Kasumi-1 (cell line): ENCODE measurements around the gene PLS1.
"Not testable (repeated sequence)": the region's sequence is repeated elsewhere in the genome, so short reads cannot be mapped to it uniquely, and the experiment has no call there.

Experiments
- DNase-seq, 2 experiments: peaks; one replicate each; lab custom pipeline; 2025; lab: John Stamatoyannopoulos, UW

Gene PLS1

GRCh38 chr3:142596726-142597088, 514 bp downstream of the PLS1 start:
- no peak for DNase-seq

- no peak for DNase-seq
These were observed 1.7 kb downstream of the PLS1 start for GRCh38 chr3:142597906-142598305.

DNA sequence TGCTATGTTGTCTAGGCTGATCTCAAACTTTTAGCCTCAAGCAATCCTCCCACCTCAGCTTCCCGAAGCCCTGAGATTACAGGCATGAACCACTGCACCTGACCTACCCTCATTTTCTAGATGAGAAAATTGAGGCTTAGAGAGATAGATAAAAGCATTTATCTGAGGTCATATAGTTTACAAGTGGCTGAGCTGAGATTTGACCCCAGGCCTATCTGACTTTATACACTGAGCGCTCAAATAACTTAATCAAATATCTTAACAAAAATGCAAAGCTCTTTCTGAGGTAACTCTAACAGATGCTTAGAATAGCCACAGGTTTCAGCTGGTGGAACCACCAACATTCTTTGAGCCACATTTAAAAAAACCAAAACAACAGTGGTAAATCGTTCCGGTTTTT, 5.5 kb downstream of the PLS1 start:
- no peak for DNase-seq

DNA sequence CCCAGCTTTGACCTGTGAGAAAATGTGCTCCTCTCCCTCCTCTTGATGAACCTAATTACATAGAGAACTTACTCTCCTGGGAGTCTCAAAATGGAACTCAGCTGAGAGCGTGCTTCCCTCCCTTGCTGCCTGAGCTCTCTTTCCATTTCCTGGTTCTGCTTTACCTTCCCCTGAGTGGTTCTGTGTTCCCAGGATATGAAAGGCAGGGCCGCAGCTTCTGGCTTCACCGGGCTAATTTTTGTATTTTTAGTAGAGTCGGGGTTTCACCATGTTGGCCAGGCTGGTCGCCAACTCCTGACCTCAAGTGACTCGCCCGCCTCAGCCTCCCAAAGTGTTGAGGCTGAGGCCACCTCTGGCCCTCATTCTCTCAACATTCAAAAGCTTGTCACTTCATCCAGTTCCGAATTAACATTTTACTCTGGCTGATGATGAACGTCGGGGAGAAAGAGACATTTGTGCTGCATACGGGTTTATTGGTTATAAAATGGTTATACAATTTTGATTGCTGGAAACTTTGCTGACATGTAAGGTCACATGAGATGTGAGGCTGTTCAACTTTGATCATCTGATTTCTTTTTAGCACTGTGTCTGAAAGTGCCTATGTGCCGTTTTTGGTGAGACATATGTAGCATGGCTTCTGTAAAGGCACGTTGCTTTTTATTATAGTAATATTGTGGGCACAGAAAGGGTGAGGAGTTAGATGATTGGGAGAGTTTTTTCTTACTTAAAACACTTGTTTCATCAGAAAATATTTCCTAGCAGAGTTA, 6.6 kb downstream of the PLS1 start:
- no peak for DNase-seq

- not testable (repeated sequence) for DNase-seq
These were observed 7.2 kb downstream of the PLS1 start for GRCh38 chr3:142603386-142603705.

DNA sequence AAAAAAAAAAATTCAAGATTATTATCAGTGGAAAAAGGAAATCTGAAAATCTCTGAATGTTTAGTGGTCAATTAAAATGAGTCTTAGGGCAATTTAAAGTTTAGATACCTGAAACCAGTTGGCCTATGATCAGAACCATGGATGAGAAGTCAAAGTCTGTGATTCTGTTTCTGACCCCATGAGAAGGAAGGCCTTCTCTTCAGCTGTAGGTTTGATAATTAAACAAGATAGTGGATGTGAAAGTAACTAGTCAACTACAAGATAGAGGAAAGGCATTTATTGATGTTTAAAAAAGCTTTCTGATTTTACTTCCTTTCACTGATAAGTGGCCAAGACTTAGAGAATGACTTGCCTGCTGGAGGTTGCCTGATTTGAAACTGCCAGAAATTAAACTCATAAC, 8.7 kb downstream of the PLS1 start:
- no peak for DNase-seq

- DNase-seq, result no peak
These were observed 12.4 kb downstream of the PLS1 start for GRCh38 chr3:142608631-142609030.

DNA sequence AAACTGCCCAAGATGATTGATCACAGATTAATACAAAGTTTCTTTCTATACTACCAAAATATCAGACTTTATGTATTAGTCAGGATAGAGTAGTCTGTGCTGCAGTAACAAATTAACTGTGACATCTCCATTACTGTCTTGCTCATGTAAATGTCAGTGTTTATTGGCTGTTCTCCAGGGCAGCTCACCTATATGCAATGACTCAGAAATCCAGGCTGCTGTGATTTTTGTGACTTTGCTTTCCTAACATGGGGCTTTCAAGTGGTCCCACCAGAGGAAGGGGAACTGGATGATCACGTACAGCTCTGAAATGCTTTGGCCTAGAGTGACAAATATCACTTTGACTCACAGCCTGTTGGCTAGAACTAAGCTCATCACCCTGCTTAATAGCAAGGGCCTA, 12.9 kb downstream of the PLS1 start:
- no peak for DNase-seq

GRCh38 chr3:142611206-142611605, 15.0 kb downstream of the PLS1 start:
- DNase-seq, result no peak

- no peak for DNase-seq
These were observed 17.3 kb downstream of the PLS1 start for GRCh38 chr3:142613491-142613890.

DNA sequence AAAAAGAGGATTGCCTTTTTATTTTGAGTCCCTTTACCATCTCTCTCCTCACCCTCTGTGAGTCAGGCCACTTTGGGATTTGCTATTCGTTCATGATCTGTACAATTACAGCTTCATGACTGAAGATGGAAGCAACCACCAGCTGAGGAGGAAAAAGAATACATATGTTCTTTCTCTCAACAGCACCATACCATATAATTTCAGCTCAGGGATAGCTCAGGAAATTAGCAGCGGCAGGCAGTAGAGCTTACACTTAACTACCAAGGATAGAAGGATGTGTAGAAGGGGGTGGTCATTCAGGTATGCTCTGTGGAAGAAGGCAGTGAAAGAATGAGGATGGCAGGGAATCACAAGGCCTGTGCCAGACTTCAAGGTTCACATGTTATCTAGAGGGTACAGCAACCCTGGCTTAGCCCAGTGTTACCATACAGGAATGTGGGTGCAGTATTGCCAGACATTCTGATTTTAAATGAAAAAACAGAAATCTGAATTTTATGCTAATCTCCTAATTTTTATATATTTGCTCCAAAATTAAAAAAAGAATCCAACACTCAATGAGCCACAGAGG, 17.9 kb downstream of the PLS1 start:
- no peak for DNase-seq

DNA sequence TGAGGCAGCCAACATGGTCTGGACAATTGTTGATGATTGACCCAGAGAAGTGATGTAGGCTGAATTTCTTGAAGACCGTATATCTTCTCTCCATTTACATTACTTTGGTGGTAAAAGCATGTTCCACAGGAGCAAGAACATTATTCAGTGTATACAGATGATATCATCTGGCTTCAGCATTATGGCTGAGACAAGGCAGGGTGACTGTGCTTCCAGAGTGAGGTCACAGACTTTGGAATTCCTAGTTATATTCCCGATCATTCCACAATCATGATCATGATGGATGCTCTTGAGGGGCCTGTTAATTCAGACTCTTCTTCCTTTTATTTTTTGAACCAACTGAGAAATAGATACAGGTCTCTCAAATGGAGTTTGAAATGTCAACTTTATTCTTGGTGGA, 19.0 kb downstream of the PLS1 start:
- DNase-seq, result no peak

DNA sequence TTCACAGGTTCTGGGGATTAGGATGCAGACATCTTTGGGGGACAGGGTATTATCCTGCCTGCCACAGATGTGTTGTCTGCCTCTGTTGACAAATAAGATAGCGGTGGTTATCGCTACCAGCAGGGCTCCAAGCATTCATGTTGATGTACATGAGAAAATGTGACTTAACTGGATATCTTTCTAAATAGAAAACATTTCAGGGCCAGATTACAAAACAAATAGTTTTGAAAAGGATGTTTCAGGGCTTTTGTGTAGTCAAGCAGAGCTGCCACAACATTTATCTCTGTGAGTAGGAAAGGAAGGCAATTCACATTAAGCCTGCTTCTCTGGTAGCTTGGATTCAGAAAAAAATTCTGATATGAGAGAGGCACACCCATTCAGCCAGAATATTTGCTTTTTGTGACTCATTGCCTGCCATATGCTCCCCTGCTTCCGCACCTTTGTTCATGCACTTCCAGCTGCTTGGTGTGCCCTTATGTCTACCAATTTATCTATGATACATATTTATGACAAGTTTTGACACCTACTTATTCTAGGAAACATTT, 22.8 kb downstream of the PLS1 start:
- no peak for DNase-seq

- DNase-seq, result no peak
These were observed 26.2 kb downstream of the PLS1 start for GRCh38 chr3:142622405-142622804.

GRCh38 chr3:142623194-142623593, 27.0 kb downstream of the PLS1 start:
- no peak for DNase-seq

DNA sequence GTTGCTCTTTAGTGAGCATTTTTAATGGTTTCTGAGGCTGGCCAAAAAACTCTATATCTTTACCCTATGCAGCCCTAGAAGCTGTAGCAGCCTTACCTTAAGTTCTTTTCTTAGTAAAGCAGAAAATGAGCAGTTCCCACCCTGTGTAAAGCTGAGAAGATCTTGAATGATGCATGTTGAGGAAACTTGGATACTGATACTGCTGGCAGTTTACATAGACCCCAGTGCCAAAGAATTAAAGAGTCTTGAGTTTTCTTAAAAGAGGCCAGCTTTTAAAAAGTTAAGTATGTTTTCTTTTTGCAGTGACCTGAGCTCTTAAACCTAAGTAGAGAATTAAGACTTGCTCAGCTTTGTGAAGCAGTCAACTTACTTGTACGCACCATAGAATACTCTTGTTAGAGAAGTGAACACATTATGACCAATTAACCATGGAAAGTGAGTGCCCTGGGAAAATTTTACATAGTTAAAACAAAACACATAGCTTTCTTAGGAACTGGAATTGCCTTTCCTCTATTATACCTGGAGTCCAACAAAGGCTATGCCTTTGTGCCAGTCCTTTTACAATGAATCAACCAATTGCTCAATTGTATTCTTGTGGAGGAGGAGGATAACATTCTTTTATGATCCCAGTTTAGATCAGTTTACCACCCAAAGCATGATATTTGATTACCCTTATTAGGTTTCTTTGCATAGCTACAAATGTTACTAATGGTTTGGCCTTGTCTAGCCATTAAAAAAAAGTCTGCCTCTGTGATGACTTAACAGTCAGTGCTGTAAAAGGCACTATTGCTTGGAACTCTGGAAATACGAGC, 28.4 kb downstream of the PLS1 start:
- DNase-seq, result no peak

GRCh38 chr3:142625153-142625440, 28.9 kb downstream of the PLS1 start:
- no peak for DNase-seq

GRCh38 chr3:142626971-142627370, 30.8 kb downstream of the PLS1 start:
- no peak for DNase-seq

DNA sequence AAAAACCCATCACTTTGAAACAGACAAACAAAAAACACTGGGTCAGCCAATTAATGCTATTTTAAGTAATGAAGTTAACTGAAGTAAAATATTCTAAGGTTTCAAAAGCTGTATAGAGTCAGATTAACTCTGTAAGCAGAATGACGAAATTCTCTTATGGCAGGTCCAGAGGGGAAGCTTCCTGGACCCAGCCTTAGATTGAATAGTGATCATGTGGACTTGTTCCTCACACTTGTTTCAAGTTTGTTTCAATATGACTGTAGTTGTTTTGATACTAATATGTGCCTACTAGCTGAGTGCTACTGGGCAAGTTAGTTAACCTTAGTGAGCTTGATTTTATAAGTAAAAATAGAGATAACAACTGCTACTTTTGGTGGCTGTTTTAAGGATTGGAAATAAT, 32.6 kb downstream of the PLS1 start:
- DNase-seq, result no peak

DNA sequence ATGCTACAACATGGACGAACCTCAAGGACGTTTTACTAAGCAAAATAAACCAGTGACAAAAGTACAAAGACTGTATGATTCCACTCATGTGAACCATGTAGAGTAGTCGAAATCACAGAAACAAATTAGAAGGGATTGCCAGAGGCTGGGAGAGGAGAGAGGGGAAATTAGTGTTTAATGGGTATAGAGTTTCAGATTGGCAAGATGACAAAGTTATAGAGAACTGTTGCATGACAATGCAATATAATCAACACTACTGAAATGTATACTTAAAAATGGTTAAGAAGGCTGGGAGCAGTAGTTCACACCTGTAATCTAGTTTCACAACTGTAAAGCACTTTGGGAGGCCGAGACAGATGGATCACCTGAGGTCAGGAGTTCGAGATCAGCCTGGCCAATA, 36.9 kb downstream of the PLS1 start:
- DNase-seq, result no peak

DNA sequence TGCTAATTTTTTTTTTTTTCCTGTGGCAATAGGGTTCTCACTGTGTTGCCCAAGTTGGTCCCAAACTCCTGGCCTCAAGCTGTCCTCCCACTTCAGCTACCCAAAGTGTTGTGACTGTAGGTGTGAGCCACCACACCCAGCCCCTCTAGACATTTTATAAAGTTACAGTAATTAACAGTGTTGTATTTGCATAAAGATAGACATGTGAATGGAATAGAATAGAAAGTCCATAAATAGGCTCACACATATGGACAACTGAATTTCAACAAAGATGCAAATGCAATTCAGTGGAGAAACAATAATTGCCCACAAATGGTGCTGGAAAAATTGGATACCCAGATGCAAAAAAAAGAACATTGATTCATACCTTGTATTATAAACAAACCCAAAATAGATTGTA, 39.9 kb downstream of the PLS1 start:
- no peak for DNase-seq

GRCh38 chr3:142636664-142637063, 40.5 kb downstream of the PLS1 start:
- DNase-seq, result no peak

- no peak for DNase-seq
These were observed 42.1 kb downstream of the PLS1 start for GRCh38 chr3:142638291-142638690.
